Kidney (tissue), 14 donors: ENCODE measurements around the gene NCBP2L. TPM values are rescaled to one million over a fixed set of nuclear protein-coding genes. Genes with fewer than 3 reads are reported as not detected.

Experiments
- DNase-seq, 5 donors: peaks; one replicate each; pipeline ENCODE4 v3.0.0-alpha.2; 2013 to 2020
- FAIRE-seq: peaks from 2 replicates; lab custom pipeline; 2012; peaks lifted over from hg19 to GRCh38; lab: Jason Lieb, UNC
- H3K27ac ChIP-seq, 2 donors: one replicate each; pipeline ENCODE4 v1.7.0; 2013; ENCODE audit warnings: low read depth in 2 of 2, low read length in 2 of 2, inconsistent platforms in 1 of 2
- H3K27me3 ChIP-seq: one replicate; pipeline ENCODE4 v1.7.1; 2013; ENCODE audit warnings: low read length, inconsistent platforms; ENCODE audit not compliant: control insufficient read depth, insufficient read depth
- H3K36me3 ChIP-seq, 3 donors: one replicate each; pipeline versions ENCODE4 v1.7.0 to v1.7.1; 2013; ENCODE audit warnings: low read length in 3 of 3, control low read depth in 1 of 3, inconsistent platforms in 1 of 3; ENCODE audit not compliant: insufficient read depth in 3 of 3, control insufficient read depth in 2 of 3
- H3K4me1 ChIP-seq, 3 donors: one replicate each; pipeline versions ENCODE4 v1.7.0 to v1.7.1; 2013; ENCODE audit warnings: low read length in 3 of 3, inconsistent platforms in 1 of 3, low read depth in 1 of 3; ENCODE audit not compliant: control insufficient read depth in 2 of 3, insufficient read depth in 2 of 3
- H3K4me3 ChIP-seq, 3 donors: one replicate each; pipeline versions ENCODE4 v1.7.0 to v1.8.1; 2013; ENCODE audit warnings: low read length in 3 of 3, control low read depth in 1 of 3, inconsistent platforms in 1 of 3
- H3K9ac ChIP-seq, 3 donors: one replicate each; pipeline versions ENCODE4 v1.7.0 to v1.7.1; 2013; ENCODE audit warnings: low read length in 3 of 3, control low read depth in 1 of 3, inconsistent platforms in 1 of 3
- H3K9me3 ChIP-seq, 3 donors: one replicate each; pipeline versions ENCODE4 v1.7.0 to v1.7.1; 2013; ENCODE audit warnings: low read length in 3 of 3, control low read depth in 1 of 3, inconsistent platforms in 1 of 3; ENCODE audit not compliant: control insufficient read depth in 2 of 3, insufficient read depth in 1 of 3
- intact Hi-C: fragments of 100-400 bp; cut with DNase I; formaldehyde crosslinking; loops from one replicate; pipeline ENCODE4 v1.11.1; 2022
- polyA plus RNA-seq: library from polyadenylated mRNA; stranded (reverse); fragments of 350-450 nt; fragmentation: Illumina TruSeq; extraction: RNeasy Lipid Tissue Mini Kit (QIAGEN cat#74804); gene quantifications from one replicate; pipeline ENCODE4 v1.2.3, GENCODE V29; 2014; ENCODE audit warnings: low read depth, low replicate concordance; ENCODE audit not compliant: insufficient read depth
- total RNA-seq: library from RNA; stranded (reverse); fragmentation: NEBNext Ultra II Directional; extraction: Animal tissue kit (Norgen Biotek cat#: 25700); gene quantifications from one replicate; pipeline ENCODE4 v1.2.1, GENCODE V29; 2021
- TF ChIP-seq, protein P1 (sequence below): IDR thresholded peaks from 3 replicates; pipeline ENCODE4 v1.5.1; 2012; ENCODE audit warnings: mild to moderate bottlenecking, moderate library complexity, borderline replicate concordance; ENCODE audit not compliant: insufficient read depth; ENCODE audit errors: extremely low read depth
- donor health status: control.
- donor health status: control.
- donor health status: control.
- donor health status: control.
- donor health status: control.
- donor health status: DM: yes; HTN: yes; CAD: no.
- donor health status: Normal renal cell carcinoma (clear cell type).

NCBP2L gene
- total and polyA plus RNA-seq, 2 donors from 2014 or later: not detected

DNA sequence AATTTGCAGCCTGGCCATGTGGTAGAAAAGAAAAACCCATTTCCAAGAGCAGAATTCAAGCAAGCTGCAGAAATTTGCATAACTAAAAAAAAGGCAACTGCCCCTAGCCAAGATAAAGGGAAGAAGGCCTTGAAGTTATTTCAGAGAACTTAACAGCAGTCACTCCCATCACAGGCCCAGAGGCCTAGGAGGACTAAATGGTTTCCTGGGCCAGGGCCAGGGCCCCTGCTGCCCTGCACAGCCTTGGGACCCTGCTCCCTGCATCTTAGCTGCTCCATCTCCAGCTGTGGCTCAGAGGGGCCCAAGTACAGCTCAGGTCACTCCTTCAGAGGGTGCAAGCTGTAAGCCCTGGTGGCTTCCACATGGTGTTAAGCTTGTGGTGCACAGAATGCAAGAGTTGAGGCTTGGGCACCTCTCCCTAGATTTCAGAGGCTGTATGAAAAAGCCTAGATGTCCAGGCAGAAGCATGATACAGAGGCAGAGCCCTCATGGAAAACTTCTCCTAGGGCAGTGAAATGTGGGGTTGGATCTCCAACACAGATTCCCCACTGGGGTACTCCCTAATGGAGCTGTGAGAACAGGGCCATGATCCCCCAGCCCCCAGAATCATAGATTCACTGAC lies 41.5 kb downstream of the NCBP2L start:
- DNase-seq (no peak), FAIRE-seq (no peak)
- intact Hi-C loops: no loop called here
- Histone ChIP-seq H3K27ac (no peak overlapping the region), H3K9ac (no peak overlapping the region), H3K36me3 (no peaks in the 10 kb centered on the region), H3K27me3 (no peaks in the 10 kb centered on the region), H3K4me3 (no peak overlapping the region), H3K9me3 (no peaks in the 10 kb centered on the region), H3K4me1 (no peaks in the 10 kb centered on the region)
- TF ChIP-seq, protein P1, sequence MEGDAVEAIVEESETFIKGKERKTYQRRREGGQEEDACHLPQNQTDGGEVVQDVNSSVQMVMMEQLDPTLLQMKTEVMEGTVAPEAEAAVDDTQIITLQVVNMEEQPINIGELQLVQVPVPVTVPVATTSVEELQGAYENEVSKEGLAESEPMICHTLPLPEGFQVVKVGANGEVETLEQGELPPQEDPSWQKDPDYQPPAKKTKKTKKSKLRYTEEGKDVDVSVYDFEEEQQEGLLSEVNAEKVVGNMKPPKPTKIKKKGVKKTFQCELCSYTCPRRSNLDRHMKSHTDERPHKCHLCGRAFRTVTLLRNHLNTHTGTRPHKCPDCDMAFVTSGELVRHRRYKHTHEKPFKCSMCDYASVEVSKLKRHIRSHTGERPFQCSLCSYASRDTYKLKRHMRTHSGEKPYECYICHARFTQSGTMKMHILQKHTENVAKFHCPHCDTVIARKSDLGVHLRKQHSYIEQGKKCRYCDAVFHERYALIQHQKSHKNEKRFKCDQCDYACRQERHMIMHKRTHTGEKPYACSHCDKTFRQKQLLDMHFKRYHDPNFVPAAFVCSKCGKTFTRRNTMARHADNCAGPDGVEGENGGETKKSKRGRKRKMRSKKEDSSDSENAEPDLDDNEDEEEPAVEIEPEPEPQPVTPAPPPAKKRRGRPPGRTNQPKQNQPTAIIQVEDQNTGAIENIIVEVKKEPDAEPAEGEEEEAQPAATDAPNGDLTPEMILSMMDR: no peak

DNA sequence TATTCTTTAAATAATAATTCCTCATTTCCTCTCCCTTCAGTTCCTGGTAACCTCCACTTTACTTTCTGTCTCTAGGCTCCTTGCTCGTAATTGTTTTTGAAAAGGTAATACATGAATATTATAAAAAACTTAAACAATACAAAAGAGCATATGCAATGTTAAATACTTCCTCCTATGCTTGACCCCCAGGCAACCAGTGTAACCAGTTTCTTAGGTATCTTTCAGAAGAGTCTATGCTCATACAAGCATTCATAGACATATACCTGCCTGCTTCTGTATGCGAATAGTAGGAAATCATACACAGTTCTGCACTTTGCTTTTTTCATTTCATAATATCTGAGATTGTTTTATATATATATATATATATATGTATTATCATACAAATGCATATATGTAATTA lies 45.5 kb downstream of the NCBP2L start:
- Histone ChIP-seq H3K4me1 (peaks cover 0 to 5% (median 0%) of the 10 kb centered on the region in 3 donors), H3K9me3 (no peaks in the 10 kb centered on the region), H3K27me3 (no peaks in the 10 kb centered on the region), H3K36me3 (no peaks in the 10 kb centered on the region), H3K27ac (no peak overlapping the region), H3K4me3 (no peak overlapping the region), H3K9ac (no peak overlapping the region)
- DNase-seq: no peak
- no peak for FAIRE-seq
- intact Hi-C loops: no loop called here
- TF ChIP-seq, protein P1: no peak

DNA sequence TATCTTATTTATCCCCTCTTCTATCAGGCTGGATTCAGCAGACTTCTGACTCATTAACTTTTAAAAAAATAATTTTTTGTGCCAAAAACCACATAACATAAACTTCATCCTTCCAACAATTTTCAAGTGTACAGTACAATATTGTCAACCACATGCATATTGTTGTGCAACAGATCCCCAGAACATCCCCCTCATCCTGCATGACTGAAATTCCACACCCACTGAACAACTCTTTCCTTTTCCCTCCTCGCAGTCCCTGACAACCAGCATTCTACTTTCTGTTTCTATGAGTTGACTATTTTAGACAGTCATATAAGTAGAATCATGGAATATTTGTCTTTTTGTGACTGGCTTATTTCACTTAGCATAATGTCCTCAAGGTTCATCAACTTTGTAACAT lies 45.9 kb downstream of the NCBP2L start:
- Histone ChIP-seq H3K36me3 (no peaks in the 10 kb centered on the region), H3K4me1 (peaks cover 0 to 5% (median 0%) of the 10 kb centered on the region in 3 donors), H3K27me3 (no peaks in the 10 kb centered on the region), H3K4me3 (no peak overlapping the region), H3K27ac (no peak overlapping the region), H3K9ac (no peak overlapping the region), H3K9me3 (no peaks in the 10 kb centered on the region)
- intact Hi-C loops: no loop called here
- TF ChIP-seq, protein P1: no peak
- DNase-seq (peak in 1 of 5 donors; percentile 4), FAIRE-seq (no peak)
